OCI-LY3 (cell line): ENCODE results near the gene PAK1IP1.
"Not testable (repeated sequence)": the region's sequence is repeated elsewhere in the genome, so short reads cannot be mapped to it uniquely, and the experiment has no call there.

Experiments
- EZH2phosphoT487 ChIP-seq: fragments of 200-600 bp; shearing (Covaris generic); IDR thresholded peaks from 2 replicates; pipeline ENCODE4 v1.6.1; 2018; ENCODE audit warnings: antibody characterized with exemption, mixed run types, low read depth
- TF ChIP-seq, protein P1 (sequence below): fragments of 200-600, 300-600 bp; sonication (generic); IDR thresholded peaks from 2 replicates; pipeline ENCODE4 v1.5.1; 2014; ENCODE audit warnings: antibody characterized with exemption, low read length, low read depth

DNA sequence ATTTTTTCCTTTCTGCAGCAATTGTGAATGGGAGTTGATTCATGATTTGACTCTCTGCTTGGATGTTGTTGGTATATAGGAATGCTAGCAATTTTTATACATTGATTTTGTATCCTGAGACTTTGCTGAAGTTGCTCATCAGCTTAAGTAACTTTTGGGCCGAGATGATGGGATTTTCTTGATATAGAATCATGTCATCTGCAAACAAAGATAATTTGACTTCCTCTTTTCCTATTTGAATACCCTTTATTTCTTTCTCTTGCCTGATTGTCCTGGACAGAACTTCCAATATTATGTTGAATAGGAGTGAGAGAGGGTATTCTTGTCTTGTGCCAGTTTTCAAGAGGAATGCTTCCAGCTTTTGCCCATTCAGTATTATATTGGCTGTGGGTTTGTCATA, 29.2 kb upstream of the PAK1IP1 start:
- TF ChIP-seq, protein P1, sequence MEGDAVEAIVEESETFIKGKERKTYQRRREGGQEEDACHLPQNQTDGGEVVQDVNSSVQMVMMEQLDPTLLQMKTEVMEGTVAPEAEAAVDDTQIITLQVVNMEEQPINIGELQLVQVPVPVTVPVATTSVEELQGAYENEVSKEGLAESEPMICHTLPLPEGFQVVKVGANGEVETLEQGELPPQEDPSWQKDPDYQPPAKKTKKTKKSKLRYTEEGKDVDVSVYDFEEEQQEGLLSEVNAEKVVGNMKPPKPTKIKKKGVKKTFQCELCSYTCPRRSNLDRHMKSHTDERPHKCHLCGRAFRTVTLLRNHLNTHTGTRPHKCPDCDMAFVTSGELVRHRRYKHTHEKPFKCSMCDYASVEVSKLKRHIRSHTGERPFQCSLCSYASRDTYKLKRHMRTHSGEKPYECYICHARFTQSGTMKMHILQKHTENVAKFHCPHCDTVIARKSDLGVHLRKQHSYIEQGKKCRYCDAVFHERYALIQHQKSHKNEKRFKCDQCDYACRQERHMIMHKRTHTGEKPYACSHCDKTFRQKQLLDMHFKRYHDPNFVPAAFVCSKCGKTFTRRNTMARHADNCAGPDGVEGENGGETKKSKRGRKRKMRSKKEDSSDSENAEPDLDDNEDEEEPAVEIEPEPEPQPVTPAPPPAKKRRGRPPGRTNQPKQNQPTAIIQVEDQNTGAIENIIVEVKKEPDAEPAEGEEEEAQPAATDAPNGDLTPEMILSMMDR: not testable (repeated sequence)
- TF ChIP-seq EZH2phosphoT487: not testable (repeated sequence)
